HG03060 (cell line): ENCODE data around the gene MYO5A.
A peak's percentile ranks its signal among the peaks of the same experiment; 100 is the strongest.
"Not testable (repeated sequence)": the region's sequence is repeated elsewhere in the genome, so short reads cannot be mapped to it uniquely, and the experiment has no call there.

Source experiments
- ATAC-seq: cut with Tn5 transposase; IDR thresholded peaks from one replicate; pipeline ENCODE4 v1.9.1; 2021; ENCODE audit warnings: low read depth, moderate number of reproducible peaks; ENCODE audit not compliant: unreplicated experiment

The MYO5A gene

GRCh38 chr15:52528564-52529340, at the start of gene MYO5A:
TSS of gene MYO5A (minus strand) at chr15:52528880. CDS start at chr15:52528806, 74 bp downstream.
- peak; percentile 75 for ATAC-seq

DNA sequence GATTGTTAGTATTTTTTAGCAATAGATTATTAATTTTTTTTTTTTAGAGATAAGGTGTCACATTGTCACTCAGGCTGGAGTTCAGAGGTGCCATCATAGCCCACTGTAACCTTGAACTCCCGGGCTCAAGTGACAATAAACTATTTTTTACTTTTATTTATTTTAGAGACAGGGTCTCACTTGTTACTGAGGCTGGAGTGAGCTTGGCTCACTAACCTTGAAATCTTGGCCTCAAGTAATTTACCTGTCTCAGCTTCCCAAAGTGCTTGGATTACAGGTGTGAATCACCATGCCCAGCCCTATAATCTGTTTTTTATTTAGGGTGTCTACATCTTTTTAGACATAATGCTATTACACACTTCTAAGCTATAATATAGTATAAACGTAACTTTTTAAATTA, 48.0 kb upstream of the MYO5A start:
- no peak for ATAC-seq

GRCh38 chr15:52575573-52575972, 46.9 kb upstream of the MYO5A start:
- ATAC-seq: not testable (repeated sequence)

GRCh38 chr15:52575072-52575471, 46.4 kb upstream of the MYO5A start:
- no peak for ATAC-seq

GRCh38 chr15:52574623-52575022, 45.9 kb upstream of the MYO5A start:
- not testable (repeated sequence) for ATAC-seq

GRCh38 chr15:52568601-52569585, 40.2 kb upstream of the MYO5A start, which contains the start of gene ARPP19:
TSS of gene ARPP19 (minus strand) at chr15:52569030. CDS start at chr15:52568892, 138 bp downstream.
- peak; percentile 70 for ATAC-seq

DNA sequence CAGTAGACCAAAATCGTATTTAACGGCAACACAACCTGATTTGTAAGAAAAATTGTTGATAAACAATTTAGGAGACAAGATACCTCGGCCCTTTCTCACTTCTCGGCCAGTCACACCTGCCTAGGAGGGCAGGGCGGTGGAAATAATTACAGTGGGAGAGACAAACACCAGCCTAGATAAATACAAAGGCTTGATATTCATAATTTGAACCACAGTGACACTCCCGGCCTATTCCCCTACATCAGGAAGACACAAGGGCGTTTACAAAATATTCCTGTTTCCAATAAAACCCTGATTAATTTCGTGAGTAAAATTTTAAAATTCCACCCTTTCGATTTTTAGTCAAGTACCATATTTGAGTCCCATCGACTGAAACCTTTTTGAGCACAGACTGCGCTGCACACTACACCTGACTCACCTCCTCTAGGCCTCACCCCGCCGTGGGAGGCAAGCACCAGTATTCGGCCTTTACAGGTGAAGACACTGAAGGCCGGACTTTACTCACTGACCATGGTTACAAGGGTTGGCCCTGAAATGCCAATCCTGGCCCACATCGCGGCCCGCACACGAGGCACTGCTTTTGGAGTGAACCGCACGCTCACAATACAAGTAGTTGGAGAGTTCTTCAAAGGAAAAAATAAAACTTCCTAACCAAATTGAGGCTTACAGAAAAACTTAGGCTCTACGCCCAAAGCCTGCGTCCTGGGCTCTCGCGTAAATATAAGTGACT, 39.4 kb upstream of the MYO5A start:
- ATAC-seq: no peak

DNA sequence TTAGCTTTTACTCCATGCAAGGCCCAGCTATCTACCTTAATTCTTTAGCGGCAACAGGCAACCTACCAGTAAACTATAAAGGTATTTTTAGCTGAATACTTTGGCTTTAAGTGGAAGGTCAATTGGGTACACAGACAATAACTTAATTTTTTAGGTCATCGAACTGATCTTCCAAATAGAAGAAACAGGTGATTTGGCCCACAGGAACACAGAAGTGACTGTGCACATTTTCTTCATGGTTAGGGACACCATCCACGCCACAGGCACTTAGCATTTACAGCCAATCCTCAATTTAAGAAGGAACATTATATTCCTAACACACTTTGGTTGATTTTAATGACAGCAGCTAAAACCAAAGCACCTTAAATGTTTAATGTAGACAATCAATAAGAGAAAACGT, 38.2 kb upstream of the MYO5A start:
- ATAC-seq: no peak

- ATAC-seq: not testable (repeated sequence)
Measured at GRCh38 chr15:52565417-52566358, 37.0 kb upstream of the MYO5A start.

DNA sequence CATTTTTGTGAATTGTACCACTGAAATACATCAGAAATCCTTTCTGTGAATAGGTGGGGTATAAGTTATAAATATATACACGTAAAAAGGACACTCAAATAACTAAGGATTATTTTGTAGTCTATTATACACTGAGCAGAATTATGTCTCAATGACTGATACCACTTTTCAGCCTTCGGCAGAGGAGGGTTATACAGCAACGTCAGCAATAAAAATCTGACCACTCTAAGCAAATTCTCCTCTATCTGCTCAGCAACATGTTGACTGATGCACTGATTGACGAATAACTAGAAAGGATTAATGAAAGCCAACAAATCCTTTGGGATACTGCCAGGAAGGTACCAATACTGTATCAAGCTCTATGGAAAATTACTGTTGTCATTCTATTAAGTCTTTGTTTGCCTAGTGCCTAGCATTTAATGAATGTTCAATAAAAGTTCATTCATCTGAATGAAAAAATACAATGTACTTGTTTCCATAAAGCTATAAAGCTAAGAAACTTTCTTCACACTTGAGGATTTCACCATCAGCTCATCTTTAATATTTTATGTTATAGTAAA, 34.9 kb upstream of the MYO5A start:
- ATAC-seq: no peak

- ATAC-seq: peak; percentile 20
Measured at GRCh38 chr15:52559575-52559974, 30.9 kb upstream of the MYO5A start.

GRCh38 chr15:52559022-52559421, 30.3 kb upstream of the MYO5A start:
- peak; percentile 39 for ATAC-seq

GRCh38 chr15:52558196-52558595, 29.5 kb upstream of the MYO5A start:
- peak; percentile 64 for ATAC-seq

DNA sequence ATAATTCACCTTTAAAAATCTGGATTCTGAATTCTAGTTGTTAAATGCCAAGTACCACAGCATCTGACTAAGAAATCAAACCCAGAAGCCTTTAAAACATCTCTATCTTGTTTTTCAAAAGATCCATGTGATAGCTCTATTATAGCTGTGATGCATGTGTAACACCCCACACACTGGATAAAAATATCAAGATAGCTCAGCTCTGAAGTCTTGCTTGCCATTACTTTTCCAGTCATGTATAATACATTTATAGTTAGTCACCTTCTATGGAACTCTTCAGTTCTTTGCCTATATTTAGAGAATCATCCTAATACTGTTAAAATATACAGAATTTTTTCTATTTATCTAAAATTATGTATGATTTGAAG, 28.6 kb upstream of the MYO5A start:
- ATAC-seq: no peak

- no peak for ATAC-seq
Measured at GRCh38 chr15:52556524-52557273, 28.0 kb upstream of the MYO5A start.

GRCh38 chr15:52552303-52552702, 23.6 kb upstream of the MYO5A start:
- no peak for ATAC-seq

DNA sequence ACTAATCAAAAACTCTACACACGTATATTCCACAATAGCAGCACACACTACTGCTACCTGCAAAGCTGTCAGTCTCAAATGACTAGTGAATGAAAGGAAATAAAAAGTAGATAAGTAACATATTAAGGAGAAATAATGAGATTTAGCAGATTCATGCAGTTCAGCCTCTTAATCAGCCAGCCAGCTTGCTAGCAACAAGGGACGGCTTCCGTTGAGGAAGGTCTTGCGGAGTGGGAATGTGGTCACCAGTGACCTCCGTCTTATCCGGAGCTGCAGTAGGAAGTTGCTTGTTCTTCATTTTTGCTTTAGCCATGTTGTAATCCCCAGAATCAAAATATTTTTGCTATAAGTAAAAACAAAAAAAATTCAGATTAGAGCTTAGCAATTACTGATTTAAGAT, 23.1 kb upstream of the MYO5A start:
- ATAC-seq: no peak

DNA sequence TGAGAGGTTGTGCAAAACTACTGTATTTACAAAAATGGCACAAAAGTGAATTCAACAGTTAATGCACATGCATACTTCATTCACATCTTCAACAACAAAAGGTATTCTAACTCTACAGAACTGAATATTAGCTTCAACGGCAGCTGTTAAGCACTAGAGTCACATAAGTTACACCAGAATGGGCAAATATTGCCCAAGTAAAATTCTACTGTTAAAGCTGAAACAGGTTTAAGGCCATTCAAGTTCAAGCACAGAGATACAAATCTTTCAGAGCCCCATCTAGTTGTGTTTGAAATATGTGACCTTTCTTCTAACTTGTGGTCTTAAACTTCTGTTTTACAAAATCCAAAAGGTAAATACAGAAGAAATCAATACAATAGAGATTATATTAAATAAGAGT, 22.5 kb upstream of the MYO5A start:
- ATAC-seq: not testable (repeated sequence)
